ENCODE measurements around the gene DTNBP1. TPM values are rescaled to one million over a fixed set of nuclear protein-coding genes. Genes with fewer than 3 reads are reported as not detected.

DTNBP1 gene
- polyA plus RNA-seq, 3 donors, result 21.3 to 26.4 (median 22.2) TPM

DNA sequence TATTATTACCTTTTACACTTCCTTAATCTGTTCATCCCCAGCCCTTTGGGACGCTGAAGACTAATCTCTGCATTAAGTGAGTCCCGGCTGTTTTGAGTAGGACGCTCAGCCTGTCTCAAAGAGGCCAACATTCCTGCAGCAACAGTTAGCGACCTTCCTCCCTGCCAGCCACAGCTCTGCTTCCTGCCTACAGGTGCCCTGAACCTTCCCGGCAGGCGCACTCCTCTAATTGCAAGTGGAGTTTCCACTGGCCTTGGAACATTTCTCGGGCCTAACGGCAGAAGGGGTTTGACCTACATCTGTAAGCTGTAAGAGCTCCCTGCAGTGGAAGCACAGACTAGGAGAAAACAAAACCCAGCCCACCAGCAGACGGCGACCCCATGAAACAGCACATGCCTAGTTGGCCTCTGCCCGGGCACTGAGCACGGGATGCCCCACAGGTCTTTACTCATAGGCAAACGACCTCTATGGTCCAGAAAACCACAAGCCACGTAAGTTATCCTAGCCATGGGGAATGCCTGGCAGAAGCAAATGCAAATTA is 137.9 kb downstream of the DTNBP1 start:
- DNase-seq (ENCODE audit: extremely low read depth in 1 of 11, low read depth in 9 of 11, low spot score in 4 of 11), result no peak

DNA sequence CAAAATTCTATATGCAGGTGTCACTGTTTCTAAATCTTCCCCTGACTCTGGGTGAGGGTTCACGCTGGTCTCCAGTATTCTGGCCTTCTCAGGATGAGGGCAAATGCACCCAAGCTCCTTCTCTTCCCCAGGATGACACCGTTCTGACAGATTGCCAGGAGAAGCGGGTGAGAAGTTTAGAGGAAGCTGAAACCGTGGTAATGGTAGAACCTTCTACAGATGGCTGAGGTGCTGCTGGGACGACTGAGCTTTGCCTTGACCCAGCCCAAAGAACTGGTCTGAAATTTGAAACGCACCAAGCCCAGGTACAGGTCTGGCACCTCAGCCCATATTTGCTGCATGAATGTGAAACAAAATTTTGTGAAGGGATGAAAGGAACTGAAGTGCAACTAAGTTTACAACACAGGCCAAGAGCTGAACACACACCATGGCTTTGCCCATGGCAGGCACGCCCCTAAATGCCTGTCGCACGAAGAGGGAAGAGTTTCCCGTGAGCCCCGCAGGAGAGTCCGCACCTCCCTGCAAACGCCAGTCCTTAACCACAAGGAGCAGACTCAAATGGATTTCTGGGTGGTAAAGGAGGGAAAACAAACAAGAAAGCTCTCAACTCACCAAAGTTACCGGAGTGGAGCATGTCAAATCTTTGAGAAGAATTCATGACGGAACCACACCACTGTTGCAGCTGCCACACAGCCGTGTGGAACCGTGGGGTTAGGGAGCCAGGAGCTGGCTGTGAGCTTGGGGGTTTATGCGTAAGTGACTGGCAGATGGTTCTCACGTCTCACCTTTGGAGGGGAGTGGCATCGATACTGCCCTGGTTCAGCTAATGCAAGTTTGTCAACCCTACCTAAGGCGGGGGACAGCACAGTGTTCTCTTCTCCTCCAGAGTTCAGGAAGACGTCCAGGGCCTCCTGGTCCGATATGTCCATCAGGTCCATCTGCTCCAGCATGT is 138.9 kb downstream of the DTNBP1 start:
- DNase-seq (ENCODE audit: extremely low read depth in 1 of 11, low read depth in 9 of 11, low spot score in 4 of 11), result no peak

DNA sequence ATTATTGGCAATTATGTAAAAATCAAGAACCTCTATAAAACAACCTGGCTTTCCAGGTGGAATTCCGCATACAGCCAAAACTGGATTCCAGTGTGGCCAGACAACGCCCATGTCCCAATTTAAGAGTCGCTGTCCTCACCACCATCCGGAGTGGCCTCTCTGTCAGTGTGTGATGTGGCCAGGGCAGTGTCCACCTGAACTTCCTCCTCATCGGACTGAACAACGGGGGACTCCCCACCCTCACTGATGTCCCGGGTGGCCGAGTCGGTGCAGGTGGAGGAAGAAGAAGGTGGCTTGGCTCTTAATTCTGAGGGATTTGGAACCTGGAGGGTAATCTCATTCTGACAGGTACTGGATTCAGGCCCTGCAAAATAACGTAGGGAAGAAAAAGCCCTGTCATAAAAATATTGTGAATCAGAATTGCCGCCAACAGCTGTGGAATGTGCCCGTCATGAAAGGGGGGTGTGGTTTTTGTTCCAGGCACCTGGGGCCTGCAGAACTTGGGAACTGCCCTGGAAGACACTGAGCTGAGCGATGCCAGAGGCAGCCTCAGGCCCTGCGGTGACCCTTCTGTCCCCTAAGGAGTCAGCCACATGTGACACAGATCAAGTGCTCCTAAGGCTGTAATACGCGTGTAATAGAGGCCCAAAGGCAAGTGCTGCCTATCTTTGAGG is 139.8 kb downstream of the DTNBP1 start:
- no peak for DNase-seq (ENCODE audit: extremely low read depth in 1 of 11, low read depth in 9 of 11, low spot score in 4 of 11)

GRCh38 chr6:15522427-15522826 is 140.4 kb downstream of the DTNBP1 start:
- no peak for DNase-seq (ENCODE audit: extremely low read depth in 1 of 11, low read depth in 9 of 11, low spot score in 4 of 11)

- no peak for DNase-seq (ENCODE audit: extremely low read depth in 1 of 11, low read depth in 9 of 11, low spot score in 4 of 11)
These were observed 140.8 kb downstream of the DTNBP1 start for GRCh38 chr6:15522026-15522425.

DNA sequence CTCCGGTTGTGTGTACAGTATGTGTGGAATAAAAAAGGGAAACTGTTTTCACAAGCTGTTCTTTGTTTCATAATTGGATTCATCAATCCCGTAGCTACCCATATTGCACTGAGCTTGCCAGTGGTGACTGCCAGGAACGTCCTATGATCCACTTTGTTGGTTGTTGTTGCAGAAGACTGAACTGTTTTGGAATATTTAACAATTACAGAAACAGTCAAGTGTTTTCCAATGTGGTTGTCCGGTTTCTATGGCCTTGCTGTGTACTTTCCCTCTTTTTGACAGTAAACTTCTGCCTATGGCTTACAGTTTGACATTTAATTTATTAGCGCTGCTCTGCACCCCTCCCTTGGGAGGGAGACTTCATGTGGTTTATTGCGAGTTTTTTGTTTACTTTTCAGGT is 141.2 kb downstream of the DTNBP1 start:
- DNase-seq (ENCODE audit: extremely low read depth in 1 of 11, low read depth in 9 of 11, low spot score in 4 of 11), result no peak

GRCh38 chr6:15520626-15521203 is 142.1 kb downstream of the DTNBP1 start:
- no peak for DNase-seq (ENCODE audit: extremely low read depth in 1 of 11, low read depth in 9 of 11, low spot score in 4 of 11)

- no peak for DNase-seq (ENCODE audit: extremely low read depth in 1 of 11, low read depth in 9 of 11, low spot score in 4 of 11)
These were observed 143.1 kb downstream of the DTNBP1 start for GRCh38 chr6:15519681-15520080.

DNA sequence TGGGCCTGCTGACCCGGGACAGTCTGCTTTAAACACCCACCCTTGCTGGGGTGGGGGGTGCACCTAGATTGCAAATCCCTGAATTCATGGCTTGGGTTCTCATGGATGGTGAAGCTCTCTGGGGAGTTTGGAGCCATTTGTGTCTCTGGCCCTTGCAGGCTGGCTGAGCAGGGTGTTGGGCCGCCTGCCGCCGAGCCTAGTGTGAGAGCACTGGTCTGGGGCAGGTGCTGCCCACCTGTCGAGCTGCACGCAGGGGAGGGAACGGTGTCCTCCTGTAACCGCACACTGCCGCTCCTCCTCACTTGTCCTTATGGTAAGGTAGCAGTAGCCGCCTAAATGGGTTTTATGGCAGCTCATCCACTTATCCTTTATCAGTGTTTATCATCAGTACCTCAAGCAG is 143.9 kb downstream of the DTNBP1 start:
- no peak for DNase-seq (ENCODE audit: extremely low read depth in 1 of 11, low read depth in 9 of 11, low spot score in 4 of 11)

DNA sequence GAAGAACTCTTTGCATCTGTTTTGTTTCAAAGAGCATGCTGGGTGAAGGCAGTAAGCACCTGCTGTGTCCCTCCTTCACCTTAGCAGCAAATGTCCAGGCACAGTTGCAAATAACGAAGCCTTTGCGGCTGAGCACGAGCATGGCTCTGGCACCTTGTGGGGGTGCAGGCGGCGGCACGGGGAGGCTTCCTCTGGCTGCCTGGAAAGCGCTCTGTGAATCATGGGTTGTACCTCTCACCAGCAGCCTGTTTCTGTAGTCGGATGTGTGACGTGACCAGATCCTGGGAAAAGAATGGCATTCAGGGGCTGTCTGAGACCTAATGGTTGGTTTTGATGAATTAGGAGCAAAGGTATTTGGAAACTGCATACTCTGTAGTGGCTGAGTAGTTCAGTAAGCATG is 144.8 kb downstream of the DTNBP1 start:
- no peak for DNase-seq (ENCODE audit: extremely low read depth in 1 of 11, low read depth in 9 of 11, low spot score in 4 of 11)

GRCh38 chr6:15517600-15517999 is 145.2 kb downstream of the DTNBP1 start:
- no peak for DNase-seq (ENCODE audit: extremely low read depth in 1 of 11, low read depth in 9 of 11, low spot score in 4 of 11)

DNA sequence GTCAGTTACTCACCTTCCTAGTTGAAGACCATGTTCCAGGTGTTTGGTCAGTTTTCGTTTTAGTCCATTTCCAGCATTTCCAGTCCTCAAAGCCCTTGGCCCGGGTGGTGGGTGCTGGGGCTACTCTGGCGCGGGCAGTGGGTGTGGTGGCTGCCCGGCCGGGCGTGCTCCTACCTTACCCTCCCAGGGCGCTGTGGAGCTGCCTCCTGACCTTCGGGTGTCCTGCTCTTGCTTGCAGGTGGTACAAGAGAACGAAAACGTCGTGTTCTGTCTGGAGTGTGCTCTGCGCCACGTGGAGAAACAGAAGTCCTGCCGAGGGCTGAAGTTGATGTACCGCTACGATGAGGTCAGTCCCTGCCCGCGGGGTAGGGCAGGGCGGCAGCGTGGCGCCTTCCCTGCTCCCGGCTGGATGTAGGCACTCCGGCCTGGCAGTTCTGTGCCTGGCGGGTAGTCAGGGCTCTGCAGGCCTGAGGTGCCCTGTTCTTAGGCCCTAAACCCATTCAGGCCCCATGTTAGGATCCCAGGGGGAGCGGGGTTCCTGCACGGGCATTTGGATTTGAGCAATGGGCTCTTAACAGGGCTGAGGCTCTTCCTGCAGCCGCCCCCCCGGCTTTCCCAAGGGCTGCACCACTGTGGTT is 145.8 kb downstream of the DTNBP1 start:
- DNase-seq (ENCODE audit: extremely low read depth in 1 of 11, low read depth in 9 of 11, low spot score in 4 of 11), result no peak

DNA sequence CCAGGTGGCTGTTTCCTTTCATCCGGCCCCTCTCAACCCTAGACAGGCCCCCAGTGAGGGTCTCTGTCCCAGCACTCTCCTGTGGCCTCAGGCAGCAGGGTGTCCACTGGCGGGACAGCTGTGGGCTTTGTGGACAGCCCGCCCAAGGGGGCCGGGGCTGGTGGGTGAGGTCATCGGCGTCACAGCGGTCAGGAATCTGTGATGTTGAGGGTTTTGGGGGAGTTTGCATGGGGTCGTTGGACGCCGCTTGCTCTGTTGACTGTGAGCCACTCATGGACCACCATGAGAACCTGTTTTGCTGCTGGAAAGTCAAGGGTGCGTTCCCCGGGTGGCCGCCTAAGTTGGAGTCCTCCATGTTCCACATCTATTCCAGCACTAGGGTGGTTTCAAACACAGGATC is 146.4 kb downstream of the DTNBP1 start:
- no peak for DNase-seq (ENCODE audit: extremely low read depth in 1 of 11, low read depth in 9 of 11, low spot score in 4 of 11)

- no peak for DNase-seq (ENCODE audit: extremely low read depth in 1 of 11, low read depth in 9 of 11, low spot score in 4 of 11)
These were observed 147.0 kb downstream of the DTNBP1 start for GRCh38 chr6:15515660-15516375.

GRCh38 chr6:15515226-15515625 is 147.6 kb downstream of the DTNBP1 start:
- DNase-seq (ENCODE audit: extremely low read depth in 1 of 11, low read depth in 9 of 11, low spot score in 4 of 11), result no peak

DNA sequence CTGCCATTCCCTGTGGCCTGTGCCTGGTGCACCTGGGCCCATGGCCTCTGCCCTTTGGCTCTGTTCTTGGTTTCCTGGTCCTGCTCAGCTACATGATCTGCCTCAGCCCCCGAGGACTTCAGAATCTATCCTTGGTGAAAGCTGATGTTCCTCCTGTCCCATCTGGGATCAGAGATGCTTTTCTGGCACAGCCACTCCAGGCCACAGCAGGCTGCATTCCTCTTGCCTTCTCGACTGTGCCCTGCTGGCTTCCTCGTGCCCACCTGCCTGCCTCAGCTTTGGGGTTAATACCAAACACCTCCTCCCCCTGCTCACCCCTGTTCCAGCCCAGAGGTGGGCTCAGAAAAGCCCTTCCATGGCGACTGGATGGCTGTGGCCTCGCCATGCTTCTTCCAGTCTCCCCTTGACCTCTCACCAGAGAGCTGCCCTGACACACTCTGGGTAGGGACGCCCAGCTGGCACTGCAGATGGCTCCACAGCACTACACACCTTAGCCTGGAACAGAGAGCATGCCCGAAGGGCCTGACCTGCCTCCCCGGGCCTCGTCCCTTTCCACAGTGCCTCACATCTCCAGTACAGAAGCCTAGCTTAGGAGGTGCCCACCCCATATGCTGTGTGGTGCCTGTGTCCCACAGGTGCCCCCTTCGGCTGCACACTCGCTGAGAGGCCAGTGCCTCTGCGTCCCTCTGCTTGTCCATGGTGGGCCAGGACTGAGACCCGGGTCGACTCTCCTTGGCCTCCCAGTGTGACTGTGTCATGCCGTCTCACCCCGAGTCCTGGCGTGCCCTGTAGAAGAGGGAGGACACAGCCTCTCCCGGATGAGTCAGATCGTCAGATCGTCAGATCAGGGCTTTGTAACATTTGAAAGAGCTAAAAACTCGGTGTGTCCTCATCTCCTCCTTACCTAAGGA is 148.8 kb downstream of the DTNBP1 start:
- DNase-seq (ENCODE audit: extremely low read depth in 1 of 11, low read depth in 9 of 11, low spot score in 4 of 11), result no peak

GRCh38 chr6:15513131-15513771 is 149.6 kb downstream of the DTNBP1 start:
- DNase-seq (ENCODE audit: extremely low read depth in 1 of 11, low read depth in 9 of 11, low spot score in 4 of 11), result no peak

Measured in renal cortex interstitium (tissue), 11 donors.